Natural killer cell (primary cell): ENCODE results near the gene LRRC73. TPM values are rescaled to one million over a fixed set of nuclear protein-coding genes. Genes with fewer than 3 reads are reported as not detected.

Experiments
- ATAC-seq, 3 donors: fragments of 150-1000 bp in 2 of 3; fragments of 200-7000 bp in 1 of 3; cut with Tn5 transposase; 1 replicate in 1 of 3; 2 replicates in 2 of 3; pipeline ENCODE4 v1.10.0; 2021; ENCODE audit warnings: mild to moderate bottlenecking in 2 of 3, moderate library complexity in 2 of 3
- DNase-seq, 2 donors: peaks; one replicate each; pipeline versions ENCODE4 v3.0.0 to v3.0.0-alpha.2; 2013 to 2021; ENCODE audit warnings: mixed read lengths in 1 of 2
- H3K27ac ChIP-seq: one replicate; pipeline ENCODE4 v1.5.1; 2013; ENCODE audit warnings: mild to moderate bottlenecking, low read length
- H3K27me3 ChIP-seq: one replicate; pipeline ENCODE4 v1.6.1; 2013; ENCODE audit warnings: low read length; ENCODE audit not compliant: control insufficient read depth, insufficient read depth
- H3K36me3 ChIP-seq: one replicate; pipeline ENCODE4 v1.6.1; 2013; ENCODE audit warnings: low read length; ENCODE audit not compliant: control insufficient read depth, insufficient read depth
- H3K4me1 ChIP-seq: one replicate; pipeline ENCODE4 v1.6.1; 2013; ENCODE audit warnings: low read length; ENCODE audit not compliant: control insufficient read depth, insufficient read depth
- H3K4me3 ChIP-seq: one replicate; pipeline ENCODE4 v1.5.1; 2013; ENCODE audit warnings: low read length
- H3K9me3 ChIP-seq: one replicate; pipeline ENCODE4 v1.6.1; 2013; ENCODE audit warnings: low read length; ENCODE audit not compliant: control insufficient read depth, insufficient read depth
- H3K27ac Mint-ChIP-seq, 2 donors: one replicate each; pipeline ENCODE4 v1.8.0; 2022; ENCODE audit warnings: mild to moderate bottlenecking in 2 of 2, mixed read lengths in 2 of 2, moderate library complexity in 1 of 2
- H3K27me3 Mint-ChIP-seq, 2 donors: one replicate each; pipeline ENCODE4 v1.8.0; 2022; ENCODE audit warnings: low read depth in 2 of 2, mixed read lengths in 2 of 2
- H3K36me3 Mint-ChIP-seq: one replicate; pipeline ENCODE4 v1.8.0; 2022; ENCODE audit warnings: mixed read lengths
- H3K4me1 Mint-ChIP-seq, 2 donors: one replicate each; pipeline ENCODE4 v1.8.0; 2022; ENCODE audit warnings: mixed read lengths in 2 of 2
- H3K4me3 Mint-ChIP-seq: one replicate; pipeline ENCODE4 v1.8.0; 2022; ENCODE audit warnings: mild to moderate bottlenecking, moderate library complexity, mixed read lengths
- H3K9me3 Mint-ChIP-seq, 2 donors: one replicate each; pipeline ENCODE4 v1.8.0; 2022; ENCODE audit warnings: mixed read lengths in 2 of 2
- WGBS: methylation state at CpG from one replicate; pipeline ENCODE4 v1.1.7; 2013; ENCODE audit warnings: missing lambda C conversion rate; ENCODE audit not compliant: insufficient coverage; 5-methylcytosine and 5-hydroxymethylcytosine counted together
- intact Hi-C: fragments of 100-400 bp; cut with micrococcal nuclease; formaldehyde crosslinking; loops from one replicate; pipeline ENCODE4 v1.14.2; 2022
- total RNA-seq, 4 donors: library from RNA; stranded (reverse); fragments of 120-200 nt in 1 of 4; gene quantifications; one replicate each; pipeline versions ENCODE4 v1.2.3 to v1.2.4, GENCODE V29; 2013 to 2022
- TF ChIP-seq, protein P1 (sequence below): fragments of 200-600 bp; IDR thresholded peaks from one replicate; pipeline ENCODE4 v1.8.0; 2022; ENCODE audit warnings: antibody characterized with exemption

The LRRC73 gene
- total RNA-seq, 3 donors from 2014 or later (not counting 1 experiment from before 2014, with no cell fraction given) = 0.24 to 0.68 (median 0.45) TPM

DNA sequence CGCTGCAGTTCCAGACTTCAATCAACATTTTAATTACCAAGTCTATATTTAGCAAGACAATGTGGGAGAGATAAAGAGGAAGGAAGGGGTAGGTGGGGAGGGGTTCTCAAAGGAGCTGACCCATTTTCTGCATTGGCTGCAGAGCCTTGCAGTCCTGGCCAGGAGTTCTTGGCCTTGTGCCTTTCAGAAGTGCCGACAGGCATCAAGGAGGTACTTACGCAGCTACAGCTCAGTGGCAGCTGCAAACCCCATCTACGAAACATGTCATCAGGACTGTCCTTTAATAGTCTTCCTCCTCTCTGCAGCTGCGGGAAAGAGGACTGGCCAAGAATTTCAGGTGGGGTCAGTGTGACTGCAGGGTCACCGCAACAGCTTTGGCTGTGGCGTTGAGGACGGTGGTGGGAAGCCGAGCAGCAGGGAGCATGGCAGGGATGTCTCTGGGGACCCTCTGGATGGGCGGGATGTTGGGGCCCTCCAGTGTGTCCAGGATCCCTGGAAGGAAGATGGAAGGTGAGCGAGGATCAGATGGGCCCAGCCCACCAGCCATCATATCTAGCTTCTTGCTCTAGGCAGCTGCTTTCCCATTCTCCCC lies 1.8 kb upstream of the LRRC73 start:
- Mint-ChIP-seq H3K27me3 (peaks cover 10 to 12% of the 10 kb centered on the region in 2 donors), H3K36me3 (peaks cover 6% of the 10 kb centered on the region), H3K4me3 (no peak overlapping the region), H3K4me1 (peaks cover 7 to 28% of the 10 kb centered on the region in 2 donors), H3K27ac (peak overlapping the region in 1 of 2 donors; percentile 7), H3K9me3 (no peaks in the 10 kb centered on the region)
- TF ChIP-seq, protein P1, sequence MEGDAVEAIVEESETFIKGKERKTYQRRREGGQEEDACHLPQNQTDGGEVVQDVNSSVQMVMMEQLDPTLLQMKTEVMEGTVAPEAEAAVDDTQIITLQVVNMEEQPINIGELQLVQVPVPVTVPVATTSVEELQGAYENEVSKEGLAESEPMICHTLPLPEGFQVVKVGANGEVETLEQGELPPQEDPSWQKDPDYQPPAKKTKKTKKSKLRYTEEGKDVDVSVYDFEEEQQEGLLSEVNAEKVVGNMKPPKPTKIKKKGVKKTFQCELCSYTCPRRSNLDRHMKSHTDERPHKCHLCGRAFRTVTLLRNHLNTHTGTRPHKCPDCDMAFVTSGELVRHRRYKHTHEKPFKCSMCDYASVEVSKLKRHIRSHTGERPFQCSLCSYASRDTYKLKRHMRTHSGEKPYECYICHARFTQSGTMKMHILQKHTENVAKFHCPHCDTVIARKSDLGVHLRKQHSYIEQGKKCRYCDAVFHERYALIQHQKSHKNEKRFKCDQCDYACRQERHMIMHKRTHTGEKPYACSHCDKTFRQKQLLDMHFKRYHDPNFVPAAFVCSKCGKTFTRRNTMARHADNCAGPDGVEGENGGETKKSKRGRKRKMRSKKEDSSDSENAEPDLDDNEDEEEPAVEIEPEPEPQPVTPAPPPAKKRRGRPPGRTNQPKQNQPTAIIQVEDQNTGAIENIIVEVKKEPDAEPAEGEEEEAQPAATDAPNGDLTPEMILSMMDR = no peak
- no peaks in the 10 kb centered on the region for H3K9me3 ChIP-seq
- peaks cover 17% of the 10 kb centered on the region for H3K27me3 ChIP-seq
- no peak for DNase-seq
- ATAC-seq = no peak
- WGBS = 94% methylated on average over 10 of the region's 11 CpGs
- H3K36me3 ChIP-seq = peaks cover 40% of the 10 kb centered on the region
- intact Hi-C loops = loop anchor here (10.0 kb wide), 2 partner anchors 63 to 147 kb away; partner anchors contain the start of genes POLH, XPO5 and ZNF318
- peaks cover 29% of the 10 kb centered on the region for H3K4me1 ChIP-seq
- no peak overlapping the region for H3K27ac ChIP-seq
- H3K4me3 ChIP-seq = no peak overlapping the region

GRCh38 chr6:43510827-43511163 lies 649 bp upstream of the LRRC73 start:
- WGBS = 94% methylated on average over 10 of the region's 10 CpGs
- peak overlapping the region in 1 of 2 donors; percentile 58 for H3K27ac Mint-ChIP-seq
- Histone ChIP-seq H3K4me3 (no peak overlapping the region), H3K36me3 (peaks cover 43% of the 10 kb centered on the region), H3K27me3 (peaks cover 17% of the 10 kb centered on the region), H3K4me1 (peaks cover 25% of the 10 kb centered on the region), H3K9me3 (no peaks in the 10 kb centered on the region), H3K27ac (no peak overlapping the region)
- TF ChIP-seq, protein P1 = no peak
- ATAC-seq = no peak
- DNase-seq = no peak
- H3K27me3 Mint-ChIP-seq = peaks cover 10 to 12% of the 10 kb centered on the region in 2 donors
- H3K9me3 Mint-ChIP-seq = no peaks in the 10 kb centered on the region
- intact Hi-C loops = loop anchor here (10.0 kb wide), 2 partner anchors 64 to 146 kb away; partner anchors contain the start of genes POLH, XPO5 and ZNF318
- peaks cover 6% of the 10 kb centered on the region for H3K36me3 Mint-ChIP-seq
- peaks cover 7 to 28% of the 10 kb centered on the region in 2 donors for H3K4me1 Mint-ChIP-seq
- H3K4me3 Mint-ChIP-seq = peak overlapping the region; percentile 22

GRCh38 chr6:43509142-43509983 lies 783 bp downstream of the LRRC73 start:
- H3K4me1 Mint-ChIP-seq = peaks cover 7 to 24% of the 10 kb centered on the region in 2 donors
- H3K9me3 ChIP-seq = no peaks in the 10 kb centered on the region
- DNase-seq (peak in 1 of 2 donors; percentile 36), ATAC-seq (no peak)
- no peaks in the 10 kb centered on the region for H3K9me3 Mint-ChIP-seq
- H3K4me1 ChIP-seq = peaks cover 15% of the 10 kb centered on the region
- TF ChIP-seq, protein P1 = no peak
- WGBS = 9% methylated on average over 69 of the region's 69 CpGs
- intact Hi-C loops = loop anchor here (10.0 kb wide), 1 partner anchor 275 kb away; no protein-coding TSS in a partner anchor
- peaks cover 10 to 12% of the 10 kb centered on the region in 2 donors for H3K27me3 Mint-ChIP-seq
- peak overlapping the region; percentile 80 for H3K4me3 Mint-ChIP-seq
- H3K27ac ChIP-seq = no peak overlapping the region
- H3K36me3 Mint-ChIP-seq = peaks cover 6% of the 10 kb centered on the region
- H3K27me3 ChIP-seq = peaks cover 17% of the 10 kb centered on the region
- H3K27ac Mint-ChIP-seq = peak overlapping the region in 1 of 2 donors; percentile 87
- peaks cover 45% of the 10 kb centered on the region for H3K36me3 ChIP-seq
- no peak overlapping the region for H3K4me3 ChIP-seq
